Measurements from ENCODE around the gene ZNF532.

GRCh38 chr18:58865033-58865590 is 435 bp downstream of the ZNF532 start:
- TF ChIP-seq CTCF (IDR thresholded peaks at IDR 0.05; ENCODE audit: low read length) (no peak), EZH2 (optimal IDR thresholded peaks at IDR 0.05; ENCODE audit: low read depth, low read length) (no peak), EZH2phosphoT487 (IDR thresholded peaks at IDR 0.05; ENCODE audit: low read length) (no peak)
